Measurements from ENCODE around the gene ZAP70. TPM values are rescaled to one million over a fixed set of nuclear protein-coding genes. Genes with fewer than 3 reads are reported as not detected.

Gene ZAP70
- total and polyA plus RNA-seq, 2 of the 13 experiments (the other 11 are each of a cell fraction or from before 2014, with no cell fraction given), result 0.51 to 4.0 TPM

GRCh38 chr2:97740590-97741182 lies 27.3 kb downstream of the ZAP70 start (continued):
- TF ChIP-seq ZNF407 (CRISPR knock-in tag; IDR thresholded peaks at IDR 0.05; ENCODE audit: not compliant biosample characterization) (no peak), CSRNP1 (CRISPR knock-in tag; IDR thresholded peaks at IDR 0.05) (no peak), FLYWCH1 (CRISPR knock-in tag; IDR thresholded peaks at IDR 0.05) (no peak), HMG20A (CRISPR knock-in tag; IDR thresholded peaks at IDR 0.05; ENCODE audit: borderline replicate concordance) (no peak), ZBTB33 (CRISPR knock-in tag; IDR thresholded peaks at IDR 0.05) (peak; percentile 82), KDM5A (IDR thresholded peaks at IDR 0.05; ENCODE audit: borderline replicate concordance, low read length) (no peak), ZNF792 (CRISPR knock-in tag; IDR thresholded peaks at IDR 0.05) (no peak), ZBTB46 (CRISPR knock-in tag; IDR thresholded peaks at IDR 0.05; ENCODE audit: borderline replicate concordance) (0 out of 2 replicates have a peak, but pooled peaks have one; percentile 59), ZNF766 (CRISPR knock-in tag; IDR thresholded peaks at IDR 0.05; ENCODE audit: borderline replicate concordance) (no peak), SP140L (CRISPR knock-in tag; IDR thresholded peaks at IDR 0.05; ENCODE audit: borderline replicate concordance) (no peak), ZNF720 (CRISPR knock-in tag; IDR thresholded peaks at IDR 0.05) (no peak), RCOR2 (CRISPR knock-in tag; IDR thresholded peaks at IDR 0.05) (0 out of 2 replicates have a peak, but pooled peaks have one; percentile 12)
- TF ChIP-seq, protein P1, sequence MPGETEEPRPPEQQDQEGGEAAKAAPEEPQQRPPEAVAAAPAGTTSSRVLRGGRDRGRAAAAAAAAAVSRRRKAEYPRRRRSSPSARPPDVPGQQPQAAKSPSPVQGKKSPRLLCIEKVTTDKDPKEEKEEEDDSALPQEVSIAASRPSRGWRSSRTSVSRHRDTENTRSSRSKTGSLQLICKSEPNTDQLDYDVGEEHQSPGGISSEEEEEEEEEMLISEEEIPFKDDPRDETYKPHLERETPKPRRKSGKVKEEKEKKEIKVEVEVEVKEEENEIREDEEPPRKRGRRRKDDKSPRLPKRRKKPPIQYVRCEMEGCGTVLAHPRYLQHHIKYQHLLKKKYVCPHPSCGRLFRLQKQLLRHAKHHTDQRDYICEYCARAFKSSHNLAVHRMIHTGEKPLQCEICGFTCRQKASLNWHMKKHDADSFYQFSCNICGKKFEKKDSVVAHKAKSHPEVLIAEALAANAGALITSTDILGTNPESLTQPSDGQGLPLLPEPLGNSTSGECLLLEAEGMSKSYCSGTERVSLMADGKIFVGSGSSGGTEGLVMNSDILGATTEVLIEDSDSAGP (CRISPR knock-in tag; IDR thresholded peaks at IDR 0.05; ENCODE audit: borderline replicate concordance), result peak; percentile 44
